Nephron progenitor cell (in vitro differentiated cells): ENCODE measurements around the gene EME1.

ENCODE experiments used
- DNase-seq: peaks from one replicate; pipeline ENCODE4 v3.0.0; 2021
- H3K27ac Mint-ChIP-seq: 2 replicates; pipeline ENCODE4 v1.8.0; 2021; ENCODE audit warnings: mild to moderate bottlenecking, moderate library complexity, mixed read lengths
- H3K27me3 Mint-ChIP-seq: 2 replicates; pipeline ENCODE4 v1.8.0; 2021; ENCODE audit warnings: mild to moderate bottlenecking, low read depth, mixed read lengths; ENCODE audit not compliant: poor library complexity
- H3K36me3 Mint-ChIP-seq: 2 replicates; pipeline ENCODE4 v1.8.0; 2021; ENCODE audit warnings: low read depth, mixed read lengths
- H3K4me1 Mint-ChIP-seq: 2 replicates; pipeline ENCODE4 v1.8.0; 2021; ENCODE audit warnings: mixed read lengths
- H3K4me3 Mint-ChIP-seq: 2 replicates; pipeline ENCODE4 v1.8.0; 2021; ENCODE audit warnings: mild to moderate bottlenecking, moderate library complexity, mixed read lengths
- H3K9me3 Mint-ChIP-seq: 2 replicates; pipeline ENCODE4 v1.8.0; 2021; ENCODE audit warnings: mild to moderate bottlenecking, moderate library complexity, mixed read lengths
- TF ChIP-seq, protein P1 (sequence below): fragments of 200-600 bp; sonication (generic); IDR thresholded peaks from 2 replicates; pipeline ENCODE4 v1.5.0; 2021; ENCODE audit warnings: antibody characterized with exemption

EME1 gene

DNA sequence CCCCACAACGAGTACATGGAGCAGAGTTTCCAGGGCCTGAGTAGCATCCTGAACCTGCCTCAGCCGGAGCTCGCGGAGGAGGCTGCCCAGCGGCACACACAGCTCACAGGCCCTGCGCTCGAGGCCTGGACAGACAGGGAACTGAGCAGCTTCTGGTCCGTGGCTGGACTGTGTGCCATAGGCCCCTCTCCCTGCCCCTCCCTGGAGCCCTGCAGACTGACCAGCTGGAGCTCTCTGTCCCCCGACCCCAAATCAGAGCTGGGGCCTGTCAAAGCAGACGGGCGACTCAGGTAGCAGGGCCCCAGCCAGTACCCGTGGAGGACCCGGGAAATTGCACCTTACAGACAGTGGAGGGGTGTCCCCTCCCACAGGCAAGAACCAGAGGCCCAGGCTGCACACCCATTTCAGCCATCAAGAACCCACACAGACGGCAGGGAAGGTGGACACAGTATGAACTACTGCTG, 13.0 kb upstream of the EME1 start:
- H3K4me3 Mint-ChIP-seq, result no peak overlapping the region
- no peak for DNase-seq
- H3K9me3 Mint-ChIP-seq, result no peaks in the 10 kb centered on the region
- H3K27me3 Mint-ChIP-seq, result no peaks in the 10 kb centered on the region
- peaks cover 33% of the 10 kb centered on the region for H3K4me1 Mint-ChIP-seq
- H3K36me3 Mint-ChIP-seq, result peaks cover 21% of the 10 kb centered on the region
- TF ChIP-seq, protein P1, sequence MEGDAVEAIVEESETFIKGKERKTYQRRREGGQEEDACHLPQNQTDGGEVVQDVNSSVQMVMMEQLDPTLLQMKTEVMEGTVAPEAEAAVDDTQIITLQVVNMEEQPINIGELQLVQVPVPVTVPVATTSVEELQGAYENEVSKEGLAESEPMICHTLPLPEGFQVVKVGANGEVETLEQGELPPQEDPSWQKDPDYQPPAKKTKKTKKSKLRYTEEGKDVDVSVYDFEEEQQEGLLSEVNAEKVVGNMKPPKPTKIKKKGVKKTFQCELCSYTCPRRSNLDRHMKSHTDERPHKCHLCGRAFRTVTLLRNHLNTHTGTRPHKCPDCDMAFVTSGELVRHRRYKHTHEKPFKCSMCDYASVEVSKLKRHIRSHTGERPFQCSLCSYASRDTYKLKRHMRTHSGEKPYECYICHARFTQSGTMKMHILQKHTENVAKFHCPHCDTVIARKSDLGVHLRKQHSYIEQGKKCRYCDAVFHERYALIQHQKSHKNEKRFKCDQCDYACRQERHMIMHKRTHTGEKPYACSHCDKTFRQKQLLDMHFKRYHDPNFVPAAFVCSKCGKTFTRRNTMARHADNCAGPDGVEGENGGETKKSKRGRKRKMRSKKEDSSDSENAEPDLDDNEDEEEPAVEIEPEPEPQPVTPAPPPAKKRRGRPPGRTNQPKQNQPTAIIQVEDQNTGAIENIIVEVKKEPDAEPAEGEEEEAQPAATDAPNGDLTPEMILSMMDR, result no peak
- no peak overlapping the region for H3K27ac Mint-ChIP-seq

DNA sequence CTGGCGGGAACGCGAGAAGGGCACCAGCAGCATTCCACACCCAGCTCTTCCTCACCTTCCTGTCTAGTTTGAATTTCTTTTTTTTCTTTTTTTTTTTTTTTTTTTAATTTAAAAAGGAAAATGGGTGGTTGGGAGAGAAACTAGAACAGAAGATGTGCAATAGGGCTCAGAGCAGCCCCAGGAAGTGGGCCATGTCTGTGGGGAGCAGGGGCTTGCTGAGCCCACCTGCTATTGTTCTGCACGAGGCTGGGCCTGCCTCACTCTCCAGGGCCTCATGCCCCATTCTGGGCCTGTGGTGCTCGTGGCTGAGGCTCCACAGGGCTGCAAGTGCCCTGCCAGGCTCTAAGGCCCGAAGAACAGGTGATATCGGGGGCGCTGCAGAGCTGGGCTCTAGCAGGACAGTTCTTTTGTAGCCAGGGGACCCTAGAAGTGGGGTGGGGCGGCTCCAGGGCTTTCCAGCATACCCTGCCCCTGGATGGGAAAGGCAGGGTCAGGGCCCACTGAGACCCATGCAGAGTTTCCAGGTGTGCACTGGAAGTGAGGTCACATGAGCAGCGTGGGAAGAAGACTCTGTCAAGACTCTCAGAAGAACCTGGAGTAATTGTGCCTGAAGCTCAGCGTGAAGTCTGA, 12.4 kb upstream of the EME1 start:
- peaks cover 21% of the 10 kb centered on the region for H3K36me3 Mint-ChIP-seq
- no peak overlapping the region for H3K27ac Mint-ChIP-seq
- H3K27me3 Mint-ChIP-seq, result no peaks in the 10 kb centered on the region
- TF ChIP-seq, protein P1, result no peak
- H3K9me3 Mint-ChIP-seq, result no peaks in the 10 kb centered on the region
- H3K4me1 Mint-ChIP-seq, result peaks cover 38% of the 10 kb centered on the region
- H3K4me3 Mint-ChIP-seq, result no peak overlapping the region
- no peak for DNase-seq

DNA sequence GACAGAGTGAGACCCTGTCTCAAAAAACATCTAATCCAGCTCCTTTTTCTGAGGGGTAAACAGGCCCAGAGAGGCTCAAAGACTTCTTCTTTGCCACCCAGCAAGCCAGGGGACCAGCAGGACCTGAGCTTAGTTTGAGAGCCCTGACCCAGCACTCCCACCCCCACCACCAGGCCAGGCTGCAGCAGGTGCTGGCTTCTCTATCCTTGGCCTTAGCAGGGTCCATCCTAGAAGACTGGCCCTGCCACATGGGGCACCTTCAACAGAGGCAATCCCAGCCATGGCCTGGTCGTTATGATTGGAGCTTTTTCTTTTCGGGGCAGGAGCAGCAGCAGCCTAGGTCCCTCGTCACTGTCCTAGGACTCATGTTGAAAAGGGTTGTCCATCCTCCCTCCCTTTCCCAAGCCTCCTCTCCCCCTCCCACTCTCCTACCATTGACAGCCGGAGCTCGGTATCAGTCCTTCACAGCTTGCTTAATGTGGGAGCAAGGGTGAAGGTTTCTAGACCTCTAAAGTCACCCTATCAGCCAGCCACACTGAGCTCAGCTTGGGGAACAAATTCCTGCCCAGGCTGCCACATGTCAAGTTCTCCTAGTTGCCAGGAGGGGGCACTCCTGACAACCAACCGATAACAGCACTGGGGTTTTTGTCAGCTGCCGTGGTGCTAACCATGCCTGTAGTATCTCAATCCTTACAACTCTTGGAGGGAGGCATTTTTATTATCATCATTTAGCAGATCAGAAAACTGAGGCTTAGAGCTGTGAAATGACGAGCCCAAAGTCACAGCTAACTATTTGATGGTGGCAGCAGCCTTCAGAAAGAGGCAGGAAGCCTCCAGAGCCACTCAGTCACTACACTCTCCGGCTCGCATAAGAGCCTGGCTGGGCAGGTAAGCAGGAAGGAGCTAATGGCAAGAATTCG, 11.2 kb upstream of the EME1 start:
- DNase-seq, result peak; percentile 52
- no peak overlapping the region for H3K4me3 Mint-ChIP-seq
- peak overlapping the region; percentile 71 for H3K27ac Mint-ChIP-seq
- TF ChIP-seq, protein P1, result peak; percentile 66
- H3K4me1 Mint-ChIP-seq, result peaks cover 42% of the 10 kb centered on the region
- no peaks in the 10 kb centered on the region for H3K27me3 Mint-ChIP-seq
- H3K36me3 Mint-ChIP-seq, result peaks cover 17% of the 10 kb centered on the region
- no peaks in the 10 kb centered on the region for H3K9me3 Mint-ChIP-seq

DNA sequence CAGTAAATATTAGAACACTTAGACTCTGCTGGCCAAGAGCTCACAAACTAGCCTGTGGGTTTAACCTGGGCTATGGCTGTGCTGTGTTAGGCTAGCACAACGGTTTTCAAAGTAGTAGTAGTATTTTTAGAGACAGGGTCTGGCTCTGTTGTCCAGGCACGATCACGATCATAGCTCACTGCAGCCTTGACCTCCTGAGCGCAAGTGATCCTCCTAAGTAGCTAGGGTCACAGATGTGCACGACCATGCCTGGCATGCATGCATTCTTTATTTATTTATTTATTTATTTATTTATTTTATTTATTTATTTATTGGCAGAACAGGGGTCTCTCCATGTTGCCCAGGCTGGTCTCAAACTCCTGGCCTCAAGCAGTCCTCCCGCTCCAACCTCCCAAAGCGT, 10.4 kb upstream of the EME1 start:
- no peak for DNase-seq
- Mint-ChIP-seq H3K4me3 (no peak overlapping the region), H3K4me1 (peaks cover 42% of the 10 kb centered on the region), H3K27me3 (no peaks in the 10 kb centered on the region), H3K27ac (no peak overlapping the region), H3K36me3 (peaks cover 19% of the 10 kb centered on the region), H3K9me3 (no peaks in the 10 kb centered on the region)
- TF ChIP-seq, protein P1, result no peak

DNA sequence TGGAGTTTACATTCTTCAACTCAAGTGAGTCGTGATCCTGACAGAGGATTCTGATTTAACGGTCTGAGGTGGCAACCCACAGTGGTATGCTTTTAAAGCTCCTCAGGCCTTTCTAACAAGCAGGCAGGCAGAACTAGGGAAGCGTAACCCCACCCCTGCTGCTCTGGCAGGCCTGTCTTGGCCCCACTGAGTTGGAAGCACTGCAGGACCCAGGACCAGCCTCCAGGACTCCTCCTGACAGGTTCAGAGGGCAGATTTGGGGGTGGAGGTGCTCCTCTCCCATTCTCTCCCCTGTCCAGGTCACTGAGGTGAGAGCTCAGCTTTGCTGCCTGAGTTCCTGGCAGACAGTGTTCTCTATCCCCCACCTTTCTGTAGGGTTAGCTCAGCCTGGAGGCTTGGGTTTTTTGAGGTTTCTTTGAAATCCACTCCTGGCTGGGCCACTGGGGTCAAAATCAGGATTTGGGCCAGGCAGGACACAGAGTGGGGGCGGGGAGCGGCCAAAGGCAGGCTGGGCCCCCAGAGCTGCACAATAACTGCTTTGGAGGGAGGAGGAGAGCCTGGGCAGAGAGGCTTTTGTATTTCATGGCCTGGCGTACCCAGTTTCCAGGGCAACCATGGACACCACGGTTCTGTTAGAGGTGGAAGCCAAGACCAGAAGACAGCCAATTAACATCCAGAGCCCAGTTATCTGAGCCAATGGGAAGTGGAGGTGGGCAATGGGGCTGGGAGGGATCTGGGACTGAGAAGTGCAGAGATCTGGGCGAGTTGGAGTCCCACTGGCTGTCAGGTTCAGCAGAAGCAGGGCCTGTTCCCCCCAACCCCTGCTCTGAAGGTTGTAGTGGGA, 9.6 kb upstream of the EME1 start:
- TF ChIP-seq, protein P1, result no peak
- Mint-ChIP-seq H3K36me3 (peaks cover 19% of the 10 kb centered on the region), H3K27ac (peak overlapping the region; percentile 75), H3K27me3 (peaks cover 3% of the 10 kb centered on the region), H3K4me1 (peaks cover 42% of the 10 kb centered on the region), H3K4me3 (no peak overlapping the region), H3K9me3 (no peaks in the 10 kb centered on the region)
- DNase-seq, result peak; percentile 65
